GM12873 (cell line): ENCODE data around the gene TNIK.

Source experiments
- TF ChIP-seq, protein P1 (sequence below): IDR thresholded peaks from 2 replicates; pipeline ENCODE4 v1.5.1; 2012; ENCODE audit warnings: low read depth, mild to moderate bottlenecking, moderate library complexity, low read length, control low read depth; ENCODE audit not compliant: insufficient read depth; ENCODE audit errors: missing control alignments

Gene TNIK

DNA sequence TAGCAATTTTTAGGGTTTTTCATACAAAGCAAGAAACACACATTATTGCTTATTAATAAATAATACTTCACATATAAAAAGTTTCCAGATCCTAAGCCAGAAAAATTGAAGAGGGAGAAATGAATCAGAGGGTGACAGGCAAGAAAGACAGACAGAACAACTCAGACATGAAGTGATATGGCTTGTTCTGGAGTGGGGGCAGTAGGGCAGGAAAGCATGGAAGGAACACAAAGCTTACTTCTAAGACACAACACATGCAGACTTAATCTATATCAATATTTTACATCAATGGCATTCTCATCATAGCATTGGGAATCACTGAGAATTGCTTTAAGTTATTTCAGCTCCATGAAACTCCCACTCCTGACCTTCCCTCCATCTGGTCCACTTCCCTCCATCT lies 24.4 kb downstream of the TNIK start:
- TF ChIP-seq, protein P1, sequence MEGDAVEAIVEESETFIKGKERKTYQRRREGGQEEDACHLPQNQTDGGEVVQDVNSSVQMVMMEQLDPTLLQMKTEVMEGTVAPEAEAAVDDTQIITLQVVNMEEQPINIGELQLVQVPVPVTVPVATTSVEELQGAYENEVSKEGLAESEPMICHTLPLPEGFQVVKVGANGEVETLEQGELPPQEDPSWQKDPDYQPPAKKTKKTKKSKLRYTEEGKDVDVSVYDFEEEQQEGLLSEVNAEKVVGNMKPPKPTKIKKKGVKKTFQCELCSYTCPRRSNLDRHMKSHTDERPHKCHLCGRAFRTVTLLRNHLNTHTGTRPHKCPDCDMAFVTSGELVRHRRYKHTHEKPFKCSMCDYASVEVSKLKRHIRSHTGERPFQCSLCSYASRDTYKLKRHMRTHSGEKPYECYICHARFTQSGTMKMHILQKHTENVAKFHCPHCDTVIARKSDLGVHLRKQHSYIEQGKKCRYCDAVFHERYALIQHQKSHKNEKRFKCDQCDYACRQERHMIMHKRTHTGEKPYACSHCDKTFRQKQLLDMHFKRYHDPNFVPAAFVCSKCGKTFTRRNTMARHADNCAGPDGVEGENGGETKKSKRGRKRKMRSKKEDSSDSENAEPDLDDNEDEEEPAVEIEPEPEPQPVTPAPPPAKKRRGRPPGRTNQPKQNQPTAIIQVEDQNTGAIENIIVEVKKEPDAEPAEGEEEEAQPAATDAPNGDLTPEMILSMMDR = no peak

DNA sequence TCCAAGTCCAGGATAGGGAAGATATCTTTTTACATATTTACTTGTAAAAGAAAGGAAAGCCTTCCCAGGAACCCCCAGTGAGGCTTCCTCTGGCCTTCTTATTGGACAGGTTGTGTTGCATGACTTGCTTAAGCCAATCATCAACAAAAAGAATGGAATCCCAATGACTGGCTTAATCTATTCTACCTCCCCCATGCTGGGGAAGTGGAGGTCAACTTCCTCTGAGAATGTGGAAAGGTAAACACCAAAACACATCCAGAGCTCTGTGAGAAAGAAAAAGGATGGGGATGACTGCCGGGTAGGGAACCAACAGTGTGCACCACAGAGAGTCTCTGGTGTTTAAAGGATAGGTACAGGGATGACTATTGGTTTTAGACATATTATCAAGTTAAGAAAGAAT lies 25.1 kb downstream of the TNIK start:
- TF ChIP-seq, protein P1 = no peak

DNA sequence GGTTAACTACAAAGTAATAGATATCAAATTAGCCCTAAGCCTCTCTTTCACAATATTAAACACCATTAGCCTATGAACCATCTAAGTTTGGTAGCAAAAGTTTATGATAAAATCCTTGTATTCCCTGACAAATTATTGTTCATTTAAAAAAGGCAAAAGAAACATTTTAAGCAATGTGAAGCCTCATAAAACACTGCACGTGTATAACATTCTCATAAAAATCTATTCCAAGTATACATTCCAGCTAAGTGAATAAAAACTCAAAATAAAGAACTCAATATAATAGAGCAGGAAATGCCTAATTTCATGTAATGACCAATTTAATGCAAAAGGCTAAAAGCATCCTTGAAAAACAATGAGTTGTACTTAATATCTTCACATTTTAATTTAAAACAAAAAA lies 27.7 kb downstream of the TNIK start:
- TF ChIP-seq, protein P1 = no peak

DNA sequence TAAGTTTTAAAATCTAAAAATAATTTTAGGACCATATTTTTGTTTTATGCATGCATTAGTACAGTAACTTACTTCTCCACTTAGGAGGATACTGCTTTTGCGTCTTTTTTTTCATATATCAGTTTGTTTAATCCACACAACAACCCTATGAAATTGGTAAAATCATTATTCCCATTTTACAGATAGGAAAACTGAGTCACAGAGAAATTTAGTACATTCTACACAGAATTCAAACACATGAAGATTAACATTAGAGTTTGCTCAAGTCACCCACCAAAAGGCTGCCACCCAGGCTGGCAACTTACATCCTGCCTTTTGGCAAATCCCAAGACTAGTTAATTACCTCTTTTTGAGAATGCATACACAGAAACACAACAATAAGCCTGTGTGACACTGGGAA lies 28.7 kb downstream of the TNIK start:
- TF ChIP-seq, protein P1 = no peak

DNA sequence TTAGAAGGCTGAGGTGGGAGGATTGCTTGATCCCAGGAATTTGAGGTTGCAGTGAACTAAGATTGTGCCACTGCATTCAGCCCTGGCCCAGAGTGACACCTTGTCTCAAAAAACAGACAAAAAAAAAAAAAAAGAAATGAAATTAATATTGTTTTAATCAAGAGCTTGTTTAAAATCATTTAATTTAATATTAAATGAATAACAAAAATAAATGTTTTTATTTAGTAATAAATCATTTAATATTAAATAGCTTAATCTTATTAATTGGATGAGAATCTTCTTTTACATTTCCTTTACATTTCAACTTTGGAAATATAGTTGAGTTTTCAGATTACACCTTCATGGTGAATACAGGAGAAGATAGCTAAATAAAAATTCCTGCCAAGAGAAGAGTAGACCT lies 29.7 kb downstream of the TNIK start:
- TF ChIP-seq, protein P1 = no peak

DNA sequence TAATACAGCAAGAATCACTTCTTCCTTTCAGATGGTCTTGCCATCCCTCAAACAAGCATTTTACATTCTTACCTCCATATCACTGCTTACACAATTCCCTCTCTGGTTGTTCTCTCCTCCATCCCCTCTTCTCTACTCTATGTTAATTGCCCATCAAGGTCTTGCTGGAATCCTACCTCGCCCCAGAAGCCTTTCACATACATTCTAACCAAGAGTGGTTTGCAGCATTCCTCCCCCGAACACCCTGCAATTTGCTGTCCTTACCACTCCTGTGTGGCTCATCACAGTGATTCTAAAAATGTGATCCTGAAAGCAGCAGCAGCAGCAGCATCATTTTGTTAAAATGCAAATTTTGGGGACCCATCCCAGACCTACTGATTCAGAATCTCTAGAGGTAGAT lies 30.6 kb downstream of the TNIK start:
- TF ChIP-seq, protein P1 = no peak

DNA sequence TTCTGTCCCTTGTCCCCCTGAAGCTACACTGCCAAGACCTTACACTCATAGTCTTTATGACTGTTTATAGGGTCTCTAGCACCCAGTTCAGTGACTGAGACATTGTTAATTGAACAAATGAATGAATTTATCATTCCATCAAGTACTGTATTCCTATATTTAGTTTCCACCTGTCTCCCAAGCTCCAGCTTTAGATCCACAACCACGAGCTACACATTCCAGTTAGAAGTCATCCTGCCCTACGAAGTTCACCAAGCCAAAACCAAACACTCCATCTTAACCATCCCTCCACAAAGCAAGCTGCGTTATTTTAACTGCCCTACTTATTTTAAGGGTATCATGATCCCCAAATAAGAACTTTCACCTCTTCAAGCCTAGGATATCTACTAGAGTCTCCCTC lies 31.3 kb downstream of the TNIK start:
- TF ChIP-seq, protein P1 = no peak
